Cardiac muscle cell (in vitro differentiated cells and primary cell): Measurements from ENCODE around the gene EXOSC7. TPM values are rescaled to one million over a fixed set of nuclear protein-coding genes. Genes with fewer than 3 reads are reported as not detected.
"Not testable (repeated sequence)": the region's sequence is repeated elsewhere in the genome, so short reads cannot be mapped to it uniquely, and the experiment has no call there.

ENCODE experiments used
- DNase-seq, 2 donors: peaks; one replicate each; pipeline versions ENCODE4 v3.0.0 to v3.0.0-alpha.2; 2010 to 2017; ENCODE audit warnings: low read depth in 1 of 2, low spot score in 1 of 2
- H3K27ac ChIP-seq: fragments of 200-600 bp; sonication (generic); 2 replicates; pipeline ENCODE4 v1.5.1; 2016
- H3K27me3 ChIP-seq: fragments of 200-600 bp; sonication (generic); 2 replicates; pipeline ENCODE4 v1.6.0; 2016; ENCODE audit warnings: control low read depth
- H3K36me3 ChIP-seq: fragments of 200-600 bp; sonication (generic); 2 replicates; pipeline ENCODE4 v1.5.1; 2016; ENCODE audit warnings: control low read depth
- H3K4me1 ChIP-seq: fragments of 200-600 bp; sonication (generic); 2 replicates; pipeline ENCODE4 v1.8.1; 2017; ENCODE audit warnings: low read depth, mild to moderate bottlenecking, mixed run types
- H3K4me3 ChIP-seq: fragments of 200-600 bp; sonication (generic); 2 replicates; pipeline ENCODE4 v1.5.1; 2016; ENCODE audit warnings: mild to moderate bottlenecking
- H3K9me3 ChIP-seq: fragments of 200-600 bp; sonication (generic); 2 replicates; pipeline ENCODE4 v1.5.1; 2017; ENCODE audit warnings: low read depth, mild to moderate bottlenecking, control low read depth
- polyA plus RNA-seq: library from polyadenylated mRNA; unstranded; fragments of >200 nt; fragmentation: Nextera tagmentation; extraction: Ambion mirVana; gene quantifications from 2 replicates; pipeline ENCODE4 v1.2.1, GENCODE V29; 2016
- total RNA-seq: library from RNA; depleted of rRNA; stranded (reverse); fragments of >200 nt; gene quantifications from 2 replicates; pipeline ENCODE4 v1.2.3, GENCODE V29; 2016
- TF ChIP-seq, protein P1 (sequence below): IDR thresholded peaks from 2 replicates; pipeline ENCODE4 v1.5.1; 2012; ENCODE audit warnings: low read depth, mild to moderate bottlenecking, low read length

EXOSC7 gene
- total and polyA plus RNA-seq, 2 experiments from 2014 or later: 61.1 to 66.9 TPM

DNA sequence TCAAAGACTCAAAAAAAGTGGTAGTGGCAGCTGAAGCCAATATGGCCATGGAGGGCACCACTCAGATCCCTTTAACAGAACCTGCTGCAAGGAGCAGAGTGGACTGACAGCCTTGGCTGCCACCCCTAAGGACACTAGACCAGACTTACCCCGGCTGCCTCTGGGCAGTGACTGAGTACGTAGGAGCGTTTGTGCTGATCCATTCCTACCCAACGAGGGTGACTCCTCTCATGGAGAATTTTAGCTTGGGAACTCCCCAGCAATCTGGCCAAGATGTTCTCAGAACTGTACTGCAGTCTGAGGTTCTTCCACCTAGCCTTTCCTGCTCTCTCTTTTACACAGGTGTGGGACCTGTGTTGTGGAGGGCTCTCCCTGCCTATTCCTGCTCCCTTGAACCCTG, 72.2 kb downstream of the EXOSC7 start:
- TF ChIP-seq, protein P1, sequence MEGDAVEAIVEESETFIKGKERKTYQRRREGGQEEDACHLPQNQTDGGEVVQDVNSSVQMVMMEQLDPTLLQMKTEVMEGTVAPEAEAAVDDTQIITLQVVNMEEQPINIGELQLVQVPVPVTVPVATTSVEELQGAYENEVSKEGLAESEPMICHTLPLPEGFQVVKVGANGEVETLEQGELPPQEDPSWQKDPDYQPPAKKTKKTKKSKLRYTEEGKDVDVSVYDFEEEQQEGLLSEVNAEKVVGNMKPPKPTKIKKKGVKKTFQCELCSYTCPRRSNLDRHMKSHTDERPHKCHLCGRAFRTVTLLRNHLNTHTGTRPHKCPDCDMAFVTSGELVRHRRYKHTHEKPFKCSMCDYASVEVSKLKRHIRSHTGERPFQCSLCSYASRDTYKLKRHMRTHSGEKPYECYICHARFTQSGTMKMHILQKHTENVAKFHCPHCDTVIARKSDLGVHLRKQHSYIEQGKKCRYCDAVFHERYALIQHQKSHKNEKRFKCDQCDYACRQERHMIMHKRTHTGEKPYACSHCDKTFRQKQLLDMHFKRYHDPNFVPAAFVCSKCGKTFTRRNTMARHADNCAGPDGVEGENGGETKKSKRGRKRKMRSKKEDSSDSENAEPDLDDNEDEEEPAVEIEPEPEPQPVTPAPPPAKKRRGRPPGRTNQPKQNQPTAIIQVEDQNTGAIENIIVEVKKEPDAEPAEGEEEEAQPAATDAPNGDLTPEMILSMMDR: no peak
- no peak for DNase-seq
- H3K36me3 ChIP-seq: no peaks in the 10 kb centered on the region

DNA sequence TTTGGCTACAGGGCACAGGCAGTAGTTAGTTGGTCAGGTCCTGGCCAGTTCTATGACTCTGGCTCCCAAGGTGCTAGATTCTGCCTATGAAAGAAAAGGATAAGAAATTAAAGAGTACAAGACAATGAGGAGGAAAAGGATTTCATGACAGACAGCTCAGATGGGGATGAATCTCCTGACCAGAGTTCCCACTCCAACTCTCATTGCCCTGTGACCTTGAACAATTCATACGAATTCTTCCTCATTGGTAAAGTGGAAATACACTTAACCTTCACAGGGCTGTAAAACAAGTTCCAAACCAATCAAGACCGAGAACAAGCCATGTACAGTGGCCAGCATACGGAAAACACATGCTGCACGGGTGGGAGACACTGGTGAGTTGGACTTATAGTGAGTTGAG, 73.8 kb downstream of the EXOSC7 start:
- H3K27me3 ChIP-seq: peaks cover 27% of the 10 kb centered on the region
- DNase-seq: no peak
- no peaks in the 10 kb centered on the region for H3K4me1 ChIP-seq
- H3K27ac ChIP-seq: no peak overlapping the region
- H3K4me3 ChIP-seq: no peak overlapping the region
- no peaks in the 10 kb centered on the region for H3K9me3 ChIP-seq
- H3K36me3 ChIP-seq: no peaks in the 10 kb centered on the region
- TF ChIP-seq, protein P1: no peak

More for the DNA sequence above, 72.2 kb downstream of the EXOSC7 start:
- no peak overlapping the region for H3K4me3 ChIP-seq
- no peaks in the 10 kb centered on the region for H3K4me1 ChIP-seq
- H3K9me3 ChIP-seq: no peaks in the 10 kb centered on the region
- H3K27ac ChIP-seq: no peak overlapping the region
- peaks cover 27% of the 10 kb centered on the region for H3K27me3 ChIP-seq

DNA sequence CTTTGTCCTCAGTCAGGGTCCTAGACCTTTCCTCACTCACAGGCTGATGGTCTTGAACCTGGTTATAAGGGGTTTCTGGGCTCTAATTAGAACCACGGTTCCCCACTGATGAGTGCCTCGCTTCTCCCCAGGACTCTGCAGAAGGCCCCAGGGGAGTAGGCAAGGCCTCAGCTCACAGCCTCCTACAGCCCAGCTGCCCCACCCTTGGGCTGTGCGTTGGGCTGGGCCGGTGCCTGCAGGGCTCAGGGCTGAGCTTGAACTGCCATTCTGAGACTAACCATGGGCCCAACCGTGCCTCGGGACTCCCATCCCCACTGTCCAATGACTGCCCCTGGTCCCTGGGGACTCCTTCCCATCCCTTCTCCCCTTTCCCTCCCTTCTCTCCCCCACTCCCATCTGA, 75.6 kb downstream of the EXOSC7 start:
- H3K4me3 ChIP-seq: no peak overlapping the region

DNA sequence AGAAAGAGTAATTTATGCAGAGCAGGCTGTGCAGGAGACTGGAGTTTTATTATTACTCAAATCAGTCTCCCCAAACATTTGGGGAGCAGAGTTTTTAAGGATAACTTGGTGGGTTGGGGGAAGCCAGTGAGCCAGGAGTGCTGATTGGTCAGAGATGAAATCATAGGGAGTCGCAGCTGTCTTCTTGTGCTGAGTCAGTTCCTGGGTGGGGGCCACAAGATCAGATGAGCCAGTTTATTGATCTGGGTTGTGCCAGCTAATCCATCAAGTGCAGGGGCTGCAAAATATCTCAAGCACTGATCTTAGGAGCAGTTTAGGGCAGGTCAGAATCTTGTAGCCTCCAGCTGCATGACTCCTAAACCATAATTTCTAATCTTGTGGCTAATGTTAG, 77.8 kb downstream of the EXOSC7 start:
- DNase-seq, H3K9me3 ChIP-seq, H3K27ac ChIP-seq, H3K4me1 ChIP-seq, H3K4me3 ChIP-seq, H3K36me3 ChIP-seq, H3K27me3 ChIP-seq: not testable (repeated sequence)

More for the DNA sequence above, 75.6 kb downstream of the EXOSC7 start:
- Histone ChIP-seq H3K9me3 (no peaks in the 10 kb centered on the region), H3K27ac (no peak overlapping the region), H3K4me1 (no peaks in the 10 kb centered on the region), H3K27me3 (peaks cover 20% of the 10 kb centered on the region), H3K36me3 (no peaks in the 10 kb centered on the region)
- no peak for DNase-seq
- TF ChIP-seq, protein P1: no peak

DNA sequence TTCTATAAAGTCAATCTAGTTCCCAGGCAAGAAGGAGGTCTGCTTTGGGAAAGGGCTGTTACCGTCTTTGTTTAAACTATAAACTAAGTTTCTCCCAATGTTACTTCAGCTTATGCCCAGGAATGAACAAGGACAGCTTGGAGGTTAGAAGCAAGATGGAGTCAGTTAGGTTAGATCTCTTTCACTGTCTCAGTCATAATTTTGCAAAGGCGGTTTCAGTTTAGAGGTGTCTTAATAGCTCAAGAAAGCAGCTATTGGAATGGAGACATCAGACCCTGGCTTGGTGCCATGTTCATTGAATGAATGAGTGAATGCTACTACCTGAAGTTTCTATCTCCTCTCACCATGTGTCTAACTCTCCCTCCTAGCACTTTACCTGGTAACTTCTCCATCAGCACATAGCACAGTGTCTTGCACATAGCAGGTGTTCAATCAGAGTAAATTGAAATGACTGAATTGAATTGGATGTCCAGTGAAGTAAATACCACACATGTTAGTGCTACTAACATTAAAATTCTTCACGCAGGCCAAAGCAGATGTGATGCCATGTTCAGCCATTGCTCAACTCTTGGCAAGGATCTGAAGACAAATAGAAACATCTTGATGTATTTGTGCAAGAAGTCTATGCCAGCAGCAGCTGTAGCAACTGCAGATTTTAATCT, 78.3 kb downstream of the EXOSC7 start:
- Histone ChIP-seq H3K27ac (no peak overlapping the region), H3K4me3 (no peak overlapping the region), H3K36me3 (no peaks in the 10 kb centered on the region), H3K9me3 (no peaks in the 10 kb centered on the region), H3K27me3 (peaks cover 1% of the 10 kb centered on the region), H3K4me1 (no peaks in the 10 kb centered on the region)
- peak in 1 of 2 donors; percentile 83 for DNase-seq
- TF ChIP-seq, protein P1: no peak

DNA sequence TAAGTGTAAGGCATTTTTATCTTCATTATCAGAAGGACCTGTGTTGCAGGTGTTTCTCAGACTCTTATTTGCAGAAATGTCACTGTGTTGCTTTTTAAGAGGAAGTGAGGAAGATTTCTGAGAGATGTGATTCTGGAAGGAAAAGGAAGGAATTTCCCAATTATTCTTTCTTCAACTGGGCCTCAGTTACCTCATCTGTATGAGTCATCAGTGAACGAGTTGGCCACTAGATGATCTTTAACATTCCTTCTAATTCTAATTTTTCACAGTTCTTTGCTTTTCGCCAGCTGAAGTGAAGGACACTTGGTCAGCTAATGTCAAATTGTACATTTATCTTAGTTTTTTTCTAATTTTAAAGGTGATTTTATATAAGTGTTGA, 79.0 kb downstream of the EXOSC7 start:
- Histone ChIP-seq H3K9me3 (no peaks in the 10 kb centered on the region), H3K4me1 (no peaks in the 10 kb centered on the region), H3K27me3 (no peaks in the 10 kb centered on the region), H3K4me3 (no peak overlapping the region), H3K36me3 (no peaks in the 10 kb centered on the region), H3K27ac (no peak overlapping the region)
- TF ChIP-seq, protein P1: no peak
- peak in 1 of 2 donors; percentile 80 for DNase-seq
